NCI-H1048 (cell line): ENCODE results near the gene CCHCR1.

ENCODE experiments used
- DNase-seq: peaks from one replicate; lab custom pipeline; 2025; lab: John Stamatoyannopoulos, UW

Gene CCHCR1

GRCh38 chr6:31128093-31128676, 29.4 kb downstream of the CCHCR1 start:
- DNase-seq = no peak

GRCh38 chr6:31126396-31127175, 31.0 kb downstream of the CCHCR1 start:
- no peak for DNase-seq

GRCh38 chr6:31125586-31126363, 31.8 kb downstream of the CCHCR1 start:
- no peak for DNase-seq

GRCh38 chr6:31125162-31125561, 32.4 kb downstream of the CCHCR1 start:
- no peak for DNase-seq

- no peak for DNase-seq
These were observed 34.6 kb downstream of the CCHCR1 start for GRCh38 chr6:31122791-31123706.

- no peak for DNase-seq
These were observed 36.3 kb downstream of the CCHCR1 start for GRCh38 chr6:31121131-31121790.

- no peak for DNase-seq
These were observed 37.3 kb downstream of the CCHCR1 start, which contains the start of gene CDSN for GRCh38 chr6:31120151-31120915. TSS of gene CDSN (minus strand) at chr6:31120446. CDS start at chr6:31120419, 27 bp downstream.

GRCh38 chr6:31118178-31118577, 39.4 kb downstream of the CCHCR1 start:
- DNase-seq = no peak

GRCh38 chr6:31116661-31117385, 40.8 kb downstream of the CCHCR1 start:
- DNase-seq = no peak

GRCh38 chr6:31115941-31116560, 41.6 kb downstream of the CCHCR1 start:
- no peak for DNase-seq

GRCh38 chr6:31114970-31115849, 42.4 kb downstream of the CCHCR1 start:
- DNase-seq = no peak

GRCh38 chr6:31114541-31114878, 43.1 kb downstream of the CCHCR1 start, which contains the start of gene PSORS1C1:
TSS of gene PSORS1C1 (plus strand) at chr6:31114800. CDS start at chr6:31129633, 14,833 bp downstream.
- no peak for DNase-seq

GRCh38 chr6:31113861-31114540, 43.6 kb downstream of the CCHCR1 start:
- no peak for DNase-seq

GRCh38 chr6:31112478-31112877, 45.1 kb downstream of the CCHCR1 start, which contains the start of gene C6orf15:
TSS of gene C6orf15 (minus strand) at chr6:31112575. CDS start at chr6:31112555, 20 bp downstream.
- no peak for DNase-seq

- DNase-seq = no peak
These were observed 45.9 kb downstream of the CCHCR1 start for GRCh38 chr6:31111712-31112111.

- no peak for DNase-seq
These were observed 46.6 kb downstream of the CCHCR1 start for GRCh38 chr6:31110825-31111582.

GRCh38 chr6:31107052-31107451, 50.5 kb downstream of the CCHCR1 start:
- no peak for DNase-seq
